Measurements from ENCODE around the gene TBX1. TPM values are rescaled to one million over a fixed set of nuclear protein-coding genes. Genes with fewer than 3 reads are reported as not detected.

TBX1 gene
- total RNA-seq, 1 experiment from 2014 or later: 0.74 TPM

- H3K36me3 ChIP-seq (ENCODE audit: low read depth): no peaks in the 10 kb centered on the region
- TF ChIP-seq EZH2 (IDR thresholded peaks at IDR 0.05; ENCODE audit: low read depth) (no peak), CTCF (conservative IDR thresholded peaks at IDR 0.05) (no peak)
- no peaks in the 10 kb centered on the region for H3K27me3 ChIP-seq (ENCODE audit: insufficient read depth, low read depth)
Measured at GRCh38 chr22:19731361-19732135, 29.0 kb upstream of the TBX1 start.

GRCh38 chr22:19732403-19733113, 28.0 kb upstream of the TBX1 start:
- no peak overlapping the region for H2AFZ ChIP-seq
- ChIA-PET POLR2A (ENCODE audit: unreplicated experiment) (no interaction called here), CTCF (no interaction called here)
- no peaks in the 10 kb centered on the region for H3K79me2 ChIP-seq (ENCODE audit: low read depth)
- H3K36me3 ChIP-seq (ENCODE audit: low read depth): no peaks in the 10 kb centered on the region
- intact Hi-C loops (cut with micrococcal nuclease; ENCODE audit: unreplicated experiment): no loop called here
- H3K9me3 ChIP-seq (ENCODE audit: insufficient read depth, low read depth): no peaks in the 10 kb centered on the region
- no peaks in the 10 kb centered on the region for H3K27me3 ChIP-seq (ENCODE audit: insufficient read depth, low read depth)
- H3F3A ChIP-seq (ENCODE audit: insufficient read depth, low read depth): no peaks in the 10 kb centered on the region
- H3K27ac ChIP-seq: no peak overlapping the region
- peaks cover 6% of the 10 kb centered on the region for H3K4me1 ChIP-seq (replicated peaks; ENCODE audit: insufficient read depth)
- BruUV-seq (replicated peaks): no TSS peak
- no peak for DNase-seq
- TF ChIP-seq CTCF (conservative IDR thresholded peaks at IDR 0.05) (no peak), EZH2 (IDR thresholded peaks at IDR 0.05; ENCODE audit: low read depth) (no peak)
- H3K4me2 ChIP-seq: no peak overlapping the region
- H3K4me3 ChIP-seq: no peak overlapping the region
- no peaks in the 10 kb centered on the region for H4K20me1 ChIP-seq (ENCODE audit: insufficient read depth)
- H3K9me2 ChIP-seq (ENCODE audit: insufficient read depth): no peaks in the 10 kb centered on the region

More at GRCh38 chr22:19731361-19732135, 29.0 kb upstream of the TBX1 start:
- Histone ChIP-seq H3K9me3 (ENCODE audit: insufficient read depth, low read depth) (no peaks in the 10 kb centered on the region), H4K20me1 (ENCODE audit: insufficient read depth) (no peaks in the 10 kb centered on the region), H3K27ac (no peak overlapping the region), H3K4me1 (replicated peaks; ENCODE audit: insufficient read depth) (peaks cover 6% of the 10 kb centered on the region), H3K4me3 (no peak overlapping the region), H3F3A (ENCODE audit: insufficient read depth, low read depth) (no peaks in the 10 kb centered on the region), H3K79me2 (ENCODE audit: low read depth) (no peaks in the 10 kb centered on the region), H3K4me2 (no peak overlapping the region), H3K9me2 (ENCODE audit: insufficient read depth) (no peaks in the 10 kb centered on the region), H2AFZ (no peak overlapping the region)
- intact Hi-C loops (cut with micrococcal nuclease; ENCODE audit: unreplicated experiment): no loop called here
- CTCF ChIA-PET: interaction anchor here (0.6 kb wide), 1 partner anchor 151 kb away, joined by 4 read pairs; no protein-coding TSS in a partner anchor
- POLR2A ChIA-PET (ENCODE audit: unreplicated experiment): no interaction called here
- DNase-seq: no peak
- BruUV-seq (replicated peaks): no TSS peak

- no TSS peak for BruUV-seq (replicated peaks)
Measured at GRCh38 chr22:19733755-19734154, 26.8 kb upstream of the TBX1 start.

More at GRCh38 chr22:19733755-19734154, 26.8 kb upstream of the TBX1 start:
- Histone ChIP-seq H3K27ac (no peak overlapping the region), H3K36me3 (ENCODE audit: low read depth) (no peaks in the 10 kb centered on the region), H3K79me2 (ENCODE audit: low read depth) (no peaks in the 10 kb centered on the region), H3K9me2 (ENCODE audit: insufficient read depth) (no peaks in the 10 kb centered on the region), H3F3A (ENCODE audit: insufficient read depth, low read depth) (no peaks in the 10 kb centered on the region), H3K4me1 (replicated peaks; ENCODE audit: insufficient read depth) (peaks cover 6% of the 10 kb centered on the region), H2AFZ (no peak overlapping the region), H4K20me1 (ENCODE audit: insufficient read depth) (no peaks in the 10 kb centered on the region), H3K27me3 (ENCODE audit: insufficient read depth, low read depth) (no peaks in the 10 kb centered on the region), H3K4me2 (no peak overlapping the region), H3K4me3 (no peak overlapping the region), H3K9me3 (ENCODE audit: insufficient read depth, low read depth) (no peaks in the 10 kb centered on the region)
- TF ChIP-seq EZH2 (IDR thresholded peaks at IDR 0.05; ENCODE audit: low read depth): no peak
- DNase-seq: no peak
- CTCF ChIA-PET: no interaction called here
- intact Hi-C loops (cut with micrococcal nuclease; ENCODE audit: unreplicated experiment): no loop called here
- POLR2A ChIA-PET (ENCODE audit: unreplicated experiment): no interaction called here
